NCI-H526 (cell line): ENCODE results near the gene CAMK4.

Source experiments
- DNase-seq, 2 experiments: peaks; one replicate each; lab custom pipeline; 2025; lab: John Stamatoyannopoulos, UW

CAMK4 gene

GRCh38 chr5:111229221-111229835, 5.1 kb downstream of the CAMK4 start:
- DNase-seq = no peak

GRCh38 chr5:111229871-111230810, 6.0 kb downstream of the CAMK4 start:
- no peak for DNase-seq

- DNase-seq = no peak
Measured at GRCh38 chr5:111231119-111231518, 6.9 kb downstream of the CAMK4 start.

GRCh38 chr5:111232311-111233051, 8.3 kb downstream of the CAMK4 start:
- no peak for DNase-seq

GRCh38 chr5:111233052-111233374, 8.8 kb downstream of the CAMK4 start:
- DNase-seq = no peak

- peak in 1 of 2 experiments; percentile 21 for DNase-seq
Measured at GRCh38 chr5:111234125-111234524, 9.9 kb downstream of the CAMK4 start.

GRCh38 chr5:111235635-111236034, 11.5 kb downstream of the CAMK4 start:
- no peak for DNase-seq

- DNase-seq = no peak
Measured at GRCh38 chr5:111236348-111236747, 12.2 kb downstream of the CAMK4 start.

- DNase-seq = no peak
Measured at GRCh38 chr5:111236995-111237394, 12.8 kb downstream of the CAMK4 start.

GRCh38 chr5:111237470-111237869, 13.3 kb downstream of the CAMK4 start:
- DNase-seq = no peak

GRCh38 chr5:111238431-111239225, 14.4 kb downstream of the CAMK4 start:
- DNase-seq = no peak

- DNase-seq = no peak
Measured at GRCh38 chr5:111241696-111242095, 17.5 kb downstream of the CAMK4 start.

GRCh38 chr5:111242606-111243005, 18.4 kb downstream of the CAMK4 start:
- no peak for DNase-seq

- DNase-seq = no peak
Measured at GRCh38 chr5:111243318-111243717, 19.1 kb downstream of the CAMK4 start.

- no peak for DNase-seq
Measured at GRCh38 chr5:111245654-111246053, 21.5 kb downstream of the CAMK4 start.

GRCh38 chr5:111246459-111246858, 22.3 kb downstream of the CAMK4 start:
- DNase-seq = no peak

GRCh38 chr5:111248571-111248970, 24.4 kb downstream of the CAMK4 start:
- peak; percentile 13 to 47 for DNase-seq

GRCh38 chr5:111251921-111252320, 27.7 kb downstream of the CAMK4 start:
- no peak for DNase-seq

- DNase-seq = peak in 1 of 2 experiments; percentile 3
Measured at GRCh38 chr5:111252799-111253545, 28.8 kb downstream of the CAMK4 start.

GRCh38 chr5:111254613-111255012, 30.4 kb downstream of the CAMK4 start:
- peak; percentile 91 to 92 for DNase-seq

GRCh38 chr5:111255169-111255568, 31.0 kb downstream of the CAMK4 start:
- peak in 1 of 2 experiments; percentile 30 for DNase-seq
